NCI-H82 treated with DMSO at 0.1 percent for 48 hours (cell line): ENCODE results near the gene SPSB3.
A peak's percentile ranks its signal among the peaks of the same experiment; 100 is the strongest.

ENCODE experiments used
- DNase-seq: peaks from one replicate; lab custom pipeline; 2025; ENCODE audit not compliant: unreplicated experiment; lab: John Stamatoyannopoulos, UW

SPSB3 gene

DNA sequence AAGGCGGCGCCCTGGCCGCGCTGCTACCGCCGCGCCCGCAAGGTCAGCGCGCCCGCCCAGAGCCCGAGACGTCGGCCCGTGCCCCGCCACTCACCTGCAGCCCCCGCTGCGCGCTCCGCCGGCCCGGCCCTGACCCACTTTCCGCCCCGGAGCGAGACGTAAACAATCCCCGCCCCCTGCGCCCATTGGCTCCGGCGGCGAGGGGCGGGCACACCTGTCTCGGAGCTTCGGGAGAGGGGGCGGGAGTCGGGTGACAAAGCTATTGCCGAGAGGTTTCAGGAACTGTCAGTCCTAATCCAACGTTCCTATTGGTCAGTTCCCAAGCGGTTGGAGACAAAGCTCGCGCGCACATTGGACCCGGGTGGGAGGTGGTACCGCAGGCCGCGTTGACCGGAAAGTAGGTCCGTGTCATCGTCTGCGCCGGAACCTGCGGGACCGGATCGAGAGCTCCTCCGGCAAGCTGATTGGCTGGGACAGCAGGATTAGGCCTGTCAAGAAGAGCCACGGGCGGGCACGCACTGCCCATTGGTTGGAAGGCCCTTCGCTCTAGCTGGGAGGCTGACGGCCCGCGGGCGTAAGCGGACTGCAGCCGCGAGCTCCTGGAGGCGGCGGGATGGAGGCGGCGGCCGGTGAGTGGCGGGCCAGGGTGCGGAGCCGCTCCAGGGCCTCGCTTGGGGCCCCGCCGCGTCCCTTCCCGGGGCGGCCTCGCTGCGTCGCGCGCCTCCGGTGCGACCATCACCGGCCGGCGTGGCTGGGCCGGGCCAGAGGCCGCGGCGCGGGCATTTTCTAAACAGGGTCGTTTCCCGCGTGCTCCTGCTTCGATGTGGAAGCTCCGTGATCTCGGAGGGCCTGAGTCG lies at the start of gene SPSB3, which contains the start of gene NUBP2:
TSS of gene SPSB3 (minus strand) at position 164 of the 857 bp plus-strand sequence. CDS start 1,088 bp downstream, outside the sequence.
TSS of gene NUBP2 (plus strand) at position 553 of the 857 bp plus-strand sequence. CDS start at position 614, 61 bp downstream.
- peak; percentile 99 for DNase-seq

DNA sequence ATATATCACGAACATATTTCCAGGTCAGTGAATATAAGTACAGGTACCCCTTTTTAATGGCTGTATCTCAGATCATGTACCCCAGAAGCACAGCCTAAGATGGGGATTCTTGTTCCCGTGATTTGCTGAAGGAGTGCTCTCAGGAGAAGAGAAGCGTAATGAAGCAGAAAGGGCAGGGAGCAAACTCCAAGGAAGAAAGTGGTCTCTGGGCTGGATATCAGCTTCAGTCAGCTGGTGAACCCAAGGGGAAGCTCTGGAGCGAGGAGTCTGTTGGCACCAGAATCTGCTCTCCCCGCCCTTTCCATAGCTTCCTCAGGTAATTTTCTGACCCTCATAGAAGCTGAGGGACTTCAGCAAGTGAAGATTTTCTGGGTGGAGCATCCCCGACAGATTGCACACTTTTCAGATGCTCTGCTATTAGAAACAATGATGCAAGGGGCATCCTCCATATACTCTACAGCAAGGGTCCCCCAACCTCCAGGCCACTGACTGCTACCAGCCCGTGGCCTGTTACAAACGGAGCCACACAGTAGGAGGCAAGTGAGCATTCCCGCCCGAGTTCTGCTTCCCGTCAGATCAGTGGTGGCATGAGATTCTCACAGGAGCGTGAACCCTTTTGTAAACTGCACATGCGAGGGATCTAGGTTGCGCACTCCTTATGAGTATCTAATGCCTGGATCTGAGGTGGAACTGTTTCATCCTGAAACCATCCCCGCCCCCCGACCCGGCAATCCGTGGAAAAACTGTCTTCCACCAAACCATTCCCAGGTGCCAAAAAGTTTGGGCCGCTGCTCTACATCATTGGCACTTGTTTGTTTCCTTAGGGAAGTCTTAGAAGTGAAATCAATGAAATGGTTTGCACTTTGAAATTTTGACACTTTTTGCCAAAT lies 49.1 kb upstream of the SPSB3 start:
- no peak for DNase-seq

DNA sequence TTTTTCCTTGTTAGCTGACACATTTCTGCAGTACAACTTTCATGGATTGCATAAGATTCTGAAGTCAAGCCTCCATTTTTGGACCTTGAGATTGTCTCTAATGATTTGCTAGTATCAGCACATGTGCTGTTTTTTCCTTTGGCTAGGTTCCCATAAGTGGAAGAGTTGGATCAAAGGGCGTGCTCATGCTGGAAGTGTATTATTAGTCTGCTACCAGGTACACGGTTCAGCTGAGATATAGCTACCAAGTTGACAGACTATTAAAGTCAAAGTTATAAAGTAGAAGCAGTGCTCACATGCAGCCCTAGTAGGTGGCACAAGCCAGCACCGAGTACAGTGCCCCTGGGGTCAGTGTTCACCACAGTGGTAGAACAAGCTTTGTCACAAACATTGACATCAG lies 47.8 kb upstream of the SPSB3 start:
- DNase-seq, result no peak

DNA sequence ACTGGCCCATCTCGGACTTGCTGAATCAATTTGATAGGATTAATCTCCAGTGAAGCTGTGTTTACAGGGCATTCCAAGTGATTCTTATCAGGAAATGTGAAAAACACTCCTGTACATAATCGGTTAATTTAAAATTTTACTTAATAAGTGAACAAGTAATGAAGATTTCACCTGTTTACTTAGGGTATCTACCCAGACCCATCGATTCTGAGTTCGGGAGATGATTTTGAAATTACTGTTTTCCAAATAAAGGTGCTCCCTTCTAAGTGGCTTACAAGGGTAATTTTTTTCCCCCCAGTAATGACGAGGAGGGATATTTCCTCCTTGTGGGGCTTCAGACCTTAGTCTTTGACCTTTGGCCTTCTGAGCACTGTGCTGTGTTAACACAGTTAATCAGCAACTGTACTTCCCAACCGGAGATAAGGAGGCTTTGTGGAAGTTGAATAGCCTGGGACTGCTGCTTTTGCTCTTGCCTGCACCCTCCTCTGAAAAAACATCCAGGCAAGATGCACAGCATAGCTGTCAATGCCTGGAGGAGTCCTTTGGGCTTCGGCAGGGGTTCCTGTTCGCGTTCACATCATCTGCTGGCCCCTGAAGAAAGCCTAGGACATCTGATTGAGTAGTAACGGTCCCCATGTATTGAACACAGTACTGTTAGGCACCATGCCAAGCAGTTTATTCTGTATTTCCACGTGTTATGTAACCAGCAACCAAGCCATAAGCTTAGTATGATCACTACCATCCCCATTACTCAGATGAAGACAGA lies 46.5 kb upstream of the SPSB3 start:
- no peak for DNase-seq

DNA sequence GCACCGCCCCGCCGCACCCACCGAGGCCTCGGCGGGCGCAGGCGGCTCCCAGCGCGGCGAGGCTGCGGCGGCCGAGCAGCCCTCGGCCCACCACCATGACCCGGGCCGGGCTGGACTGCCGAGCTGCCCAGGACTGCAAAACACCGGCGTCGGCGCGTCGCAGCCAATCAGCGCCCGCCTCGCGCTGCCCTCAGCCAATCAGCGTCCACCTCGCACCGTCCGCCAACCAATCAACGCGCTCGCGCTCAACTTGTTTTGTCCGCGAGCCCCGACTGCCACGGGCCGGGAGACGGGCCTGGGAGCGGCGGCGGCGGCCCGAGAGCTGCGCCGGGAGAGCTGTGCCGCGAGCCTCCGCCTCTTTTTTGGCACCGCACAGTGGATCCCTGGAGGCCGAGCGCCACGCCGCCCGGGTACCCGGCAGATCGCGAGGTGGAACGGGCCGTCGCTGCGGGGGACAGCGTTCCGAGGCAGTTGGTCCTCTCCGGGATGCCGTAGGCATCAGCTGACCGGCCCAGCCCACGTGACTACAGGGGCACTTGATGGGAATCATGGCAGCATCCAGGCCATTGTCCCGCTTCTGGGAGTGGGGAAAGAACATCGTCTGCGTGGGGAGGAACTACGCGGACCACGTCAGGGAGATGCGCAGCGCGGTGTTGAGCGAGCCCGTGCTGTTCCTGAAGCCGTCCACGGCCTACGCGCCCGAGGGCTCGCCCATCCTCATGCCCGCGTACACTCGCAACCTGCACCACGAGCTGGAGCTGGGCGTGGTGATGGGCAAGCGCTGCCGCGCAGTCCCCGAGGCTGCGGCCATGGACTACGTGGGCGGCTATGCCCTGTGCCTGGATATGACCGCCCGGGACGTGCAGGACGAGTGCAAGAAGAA lies 44.6 kb upstream of the SPSB3 start, which contains the start of the genes FAHD1 and HAGH:
TSS of gene FAHD1 (plus strand) at position 516 of the 883 bp plus-strand sequence. CDS start at position 549, 33 bp downstream.
TSS of gene HAGH (minus strand) at position 135 of the 883 bp plus-strand sequence. CDS start at position 97, 38 bp downstream.
- peak; percentile 73 for DNase-seq

DNA sequence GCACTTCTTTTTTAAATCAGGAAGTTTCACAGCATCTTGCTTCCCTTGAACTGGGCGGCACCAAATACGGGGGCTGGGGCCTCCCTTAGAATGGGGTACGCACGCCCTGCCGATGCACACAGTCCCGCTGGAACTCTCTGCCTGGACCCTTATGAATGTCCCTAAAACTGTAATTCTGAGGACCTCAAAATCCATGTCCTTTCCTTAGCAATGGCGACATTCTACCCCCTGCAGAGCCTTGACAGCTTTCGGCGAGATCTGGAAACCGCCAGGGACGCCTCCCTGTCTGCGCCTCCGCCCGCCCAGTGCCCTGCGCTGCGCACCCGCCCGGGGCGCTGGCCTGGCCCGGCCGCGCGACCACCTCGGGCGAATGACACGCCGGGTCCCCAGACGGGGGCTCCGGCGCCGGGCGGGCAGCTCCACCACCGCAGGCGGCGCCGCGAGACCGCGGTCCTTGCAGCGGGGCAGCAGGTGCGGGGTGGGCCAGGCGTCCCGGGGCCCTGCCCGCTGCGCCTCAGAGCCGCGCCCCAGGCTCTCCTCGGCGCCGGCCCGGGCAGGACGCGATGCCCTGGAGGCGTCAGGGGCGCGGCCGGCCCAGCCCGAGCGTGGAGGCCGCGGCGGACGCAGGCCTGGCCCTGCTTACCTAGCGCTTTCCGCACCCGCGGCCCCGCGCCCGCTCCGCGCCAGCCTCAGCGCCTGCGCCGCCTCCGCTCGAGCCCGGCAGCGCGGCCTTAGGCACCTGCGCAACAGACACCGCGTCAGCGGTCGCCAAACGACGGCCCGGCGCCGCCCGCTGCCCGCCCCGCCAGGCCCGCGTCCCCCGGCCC lies 43.7 kb upstream of the SPSB3 start:
- no peak for DNase-seq

DNA sequence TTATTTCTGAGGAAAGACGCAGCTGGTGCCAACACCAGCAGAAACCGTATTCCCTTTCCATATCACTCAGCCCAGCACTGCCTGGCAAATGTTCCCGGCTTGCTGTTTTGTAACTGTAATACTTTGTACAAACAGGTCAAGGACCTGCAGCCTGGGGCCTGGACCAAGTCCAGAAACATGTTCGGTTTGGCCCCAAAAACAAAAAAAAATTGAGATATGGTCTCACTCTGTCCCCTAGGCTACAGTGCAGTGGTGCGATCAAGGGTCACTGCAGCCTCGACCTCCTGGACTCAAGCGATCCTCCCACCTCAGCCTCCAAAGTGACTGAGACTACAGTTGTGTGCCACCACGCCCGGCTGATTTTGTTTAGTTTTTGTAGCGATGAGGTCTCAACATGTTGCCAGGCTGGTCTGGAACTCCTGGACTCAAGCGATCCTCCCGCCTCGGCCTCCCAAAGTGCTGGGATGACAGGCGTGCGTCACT lies 43.1 kb upstream of the SPSB3 start:
- no peak for DNase-seq

DNA sequence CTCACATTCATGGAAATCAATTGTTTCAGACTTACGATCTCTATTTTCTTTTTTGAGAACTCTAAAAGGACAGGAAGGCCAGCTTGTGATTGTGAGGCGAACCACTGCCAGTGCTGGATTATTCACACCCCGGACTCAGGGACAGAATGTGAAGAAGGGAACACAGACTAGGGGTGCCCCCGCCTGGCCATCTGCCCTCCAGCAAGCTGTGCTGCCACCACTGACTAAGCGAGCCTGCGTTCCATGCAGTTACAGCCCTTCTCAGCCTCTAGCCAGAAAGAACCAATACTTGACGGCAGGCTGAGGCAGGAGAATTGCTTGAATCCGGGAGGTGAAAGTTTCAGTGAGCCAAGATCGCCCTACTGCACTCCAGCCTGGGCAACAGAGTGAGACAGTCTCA lies 41.5 kb upstream of the SPSB3 start:
- peak; percentile 10 for DNase-seq

DNA sequence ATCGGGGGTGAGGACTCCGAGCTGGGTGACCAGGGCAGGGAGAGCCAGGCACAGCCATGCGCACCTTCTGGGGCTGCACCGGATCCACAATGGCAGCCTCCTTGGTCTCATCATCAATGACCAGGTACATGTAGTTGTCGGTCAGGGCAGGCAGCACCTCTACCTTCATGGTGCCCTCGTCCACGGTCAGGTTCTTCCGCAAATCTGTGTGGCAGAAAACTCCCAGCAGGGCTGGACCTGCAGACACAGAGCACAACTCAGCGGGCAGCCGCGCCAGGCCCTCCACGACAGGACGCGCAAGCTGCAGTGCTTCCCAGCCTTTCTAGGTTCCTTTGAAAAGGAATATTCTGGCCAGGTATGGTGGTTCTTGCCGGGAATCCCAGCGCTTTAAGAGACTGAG lies 40.4 kb upstream of the SPSB3 start:
- DNase-seq, result no peak

DNA sequence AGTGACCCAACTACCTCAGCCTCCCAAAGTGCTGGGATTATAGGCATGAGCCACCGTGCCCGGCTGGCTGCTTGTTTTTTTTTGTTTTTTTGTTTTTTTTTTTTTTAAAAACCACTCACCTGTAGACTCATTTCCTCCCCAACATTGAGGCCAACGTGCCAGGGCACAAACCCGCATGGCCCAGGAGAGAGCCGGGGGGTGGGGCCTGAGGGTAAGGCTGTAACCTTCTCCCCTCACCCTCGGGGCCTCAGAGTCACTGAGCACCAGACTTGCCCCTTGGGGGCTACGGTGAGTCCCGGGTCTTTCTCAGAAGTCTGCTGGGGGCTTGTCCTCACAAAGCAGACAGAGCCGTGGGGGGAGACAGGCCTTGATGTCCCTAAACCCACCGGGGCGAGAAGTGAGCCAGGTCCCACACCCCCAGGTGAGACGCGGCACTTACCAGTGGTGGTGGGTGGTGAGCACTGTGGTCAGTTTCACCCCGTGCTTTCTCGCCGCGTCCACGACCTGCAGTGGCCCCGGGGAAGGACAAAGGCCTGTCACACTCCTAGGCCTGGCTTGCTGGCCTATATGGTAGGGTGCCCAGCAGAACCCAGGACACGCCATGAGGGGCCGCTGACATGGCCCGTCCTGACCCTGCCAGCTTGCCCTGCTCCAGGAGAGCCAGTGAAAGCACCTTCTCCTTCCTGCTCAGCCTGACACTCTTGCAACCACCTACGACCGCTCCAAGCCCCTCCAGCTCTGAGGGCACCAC lies 39.7 kb upstream of the SPSB3 start:
- DNase-seq, result no peak

DNA sequence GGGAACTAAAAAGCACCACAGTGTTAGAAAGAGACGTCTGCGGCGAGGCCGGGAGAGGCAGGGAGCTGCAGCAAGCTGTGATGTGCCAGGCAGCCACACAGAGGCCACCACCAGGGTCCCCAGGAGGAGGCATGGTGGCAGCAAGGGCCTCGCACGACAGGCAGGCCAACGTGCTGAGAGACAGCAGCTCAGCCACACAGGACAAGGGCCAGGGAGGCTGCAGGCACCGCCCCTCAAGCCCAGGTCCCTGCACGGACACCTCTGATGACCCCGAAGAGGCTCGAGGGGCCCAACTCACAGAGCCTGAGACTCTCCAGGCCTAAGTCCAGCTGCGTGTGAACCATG lies 38.5 kb upstream of the SPSB3 start:
- DNase-seq, result no peak

DNA sequence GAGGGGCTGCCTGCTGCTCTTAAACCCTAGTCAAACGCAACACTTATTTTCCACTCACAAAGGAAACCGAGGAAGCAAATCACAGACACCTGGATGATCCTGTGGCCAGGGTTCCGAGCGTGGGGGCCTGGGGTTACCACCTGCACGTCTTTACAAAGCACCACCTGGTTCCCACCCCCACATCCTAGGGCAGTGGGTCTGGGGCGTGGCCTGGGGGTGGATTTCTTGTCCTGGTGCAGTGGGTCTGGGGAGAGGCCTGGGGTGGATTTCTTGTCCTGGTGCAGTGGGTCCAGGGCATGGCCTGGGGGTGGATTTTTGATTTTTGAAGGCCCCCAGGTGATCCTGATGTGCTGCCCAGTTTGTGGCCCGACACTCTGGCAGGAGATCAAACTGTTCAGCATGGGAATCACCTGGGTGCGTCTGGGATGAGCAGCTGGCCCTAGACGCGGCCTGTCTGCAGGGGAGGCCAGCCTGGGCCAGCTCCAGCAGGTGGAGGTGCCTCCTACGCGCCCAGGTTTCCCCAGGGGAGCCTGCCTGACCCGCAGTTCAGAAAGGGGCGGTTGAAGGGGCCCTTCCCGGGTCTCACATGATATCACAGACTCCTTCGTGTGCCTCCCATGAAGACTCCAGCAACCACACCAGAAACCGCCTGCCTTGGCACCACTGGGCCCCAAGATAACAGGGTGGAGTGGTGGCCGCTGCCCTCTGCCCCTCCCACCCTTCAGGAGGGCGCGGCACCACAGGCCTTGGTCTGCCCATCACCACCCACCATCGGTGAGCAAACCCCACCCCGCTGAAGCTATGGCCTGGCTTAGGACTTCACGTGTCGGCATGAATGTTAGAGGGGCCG lies 38.0 kb upstream of the SPSB3 start:
- DNase-seq, result no peak

DNA sequence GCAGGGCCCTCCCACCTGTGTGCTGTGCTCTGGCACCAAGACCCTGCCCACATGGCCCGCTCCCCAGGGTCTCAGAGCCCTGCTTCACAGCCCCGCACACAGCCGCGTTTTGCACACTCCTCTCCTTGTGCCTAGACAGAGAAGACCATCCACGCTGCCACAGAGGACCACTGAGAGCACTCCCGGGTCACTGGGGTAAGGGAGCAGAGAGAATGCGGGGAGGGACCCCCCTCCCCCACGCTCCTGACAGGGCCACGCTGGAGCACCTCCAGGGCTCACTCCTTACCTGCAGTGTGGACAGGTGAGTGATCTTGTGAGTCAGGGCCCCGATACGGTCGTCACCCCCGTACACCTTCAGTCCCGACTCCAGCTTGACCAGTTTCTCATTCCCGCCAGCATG lies 37.2 kb upstream of the SPSB3 start:
- DNase-seq, result no peak

DNA sequence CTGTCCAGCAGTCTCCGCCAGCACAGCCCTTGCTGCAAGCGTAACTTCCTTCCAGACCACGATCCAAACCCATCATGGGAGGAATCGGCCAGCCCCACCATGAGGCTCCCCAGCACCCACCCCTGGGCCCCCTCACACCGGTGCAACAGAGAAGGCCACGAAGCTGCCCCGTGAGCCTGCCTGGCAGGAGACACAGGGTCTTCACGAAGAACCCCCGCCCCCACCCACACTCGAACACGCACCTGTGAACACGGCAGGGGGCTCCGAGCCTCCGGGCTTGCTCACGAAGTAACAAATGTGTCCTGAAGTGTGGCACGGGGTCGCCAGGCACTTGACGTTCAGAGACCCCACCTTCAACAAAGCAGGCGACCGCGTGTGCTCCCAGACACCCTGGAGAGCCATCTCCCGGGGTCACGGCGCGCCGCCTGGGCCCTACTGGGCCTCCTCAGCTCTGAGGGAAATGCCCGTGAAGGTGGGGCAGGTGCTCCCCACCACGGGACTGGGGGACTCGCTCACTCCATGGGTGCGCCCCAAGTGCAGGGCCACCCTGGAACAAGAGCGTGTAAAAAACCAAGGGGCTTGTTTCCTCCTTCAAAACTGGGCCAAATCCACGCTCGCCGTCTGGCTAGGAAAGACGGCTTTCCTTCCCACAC lies 36.6 kb upstream of the SPSB3 start:
- no peak for DNase-seq

DNA sequence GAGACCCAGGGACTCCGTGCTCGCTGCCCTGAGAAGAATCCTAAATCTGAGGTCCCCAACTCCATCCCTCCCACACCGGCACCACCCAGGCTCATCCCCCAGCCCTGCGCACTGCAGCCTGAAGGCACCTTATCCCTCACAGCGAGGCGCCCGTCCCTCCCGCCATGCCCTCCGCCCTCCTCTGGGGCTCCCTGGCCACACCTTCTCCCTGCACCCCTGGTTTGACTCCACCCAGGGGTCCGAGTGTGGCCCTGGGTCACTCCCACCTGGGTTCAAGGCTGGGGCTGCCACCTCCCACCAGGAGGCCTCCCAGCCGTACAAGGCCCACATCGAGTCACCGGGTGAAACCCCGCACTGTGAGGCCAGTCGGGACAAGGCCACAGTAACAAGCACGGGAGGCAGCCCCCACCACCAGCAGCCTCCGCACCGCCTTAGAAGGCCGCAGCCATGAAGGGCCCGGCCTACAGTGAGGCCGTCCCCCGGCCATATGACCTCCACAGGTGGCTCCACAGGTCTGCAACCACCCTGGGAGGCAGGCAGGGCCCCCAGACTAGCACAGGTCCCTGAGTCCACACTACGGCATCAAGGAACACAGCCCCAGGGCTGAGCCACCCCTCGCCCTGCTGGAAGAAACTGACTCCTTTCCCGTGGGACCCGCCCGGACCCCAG lies 36.0 kb upstream of the SPSB3 start:
- DNase-seq, result no peak

DNA sequence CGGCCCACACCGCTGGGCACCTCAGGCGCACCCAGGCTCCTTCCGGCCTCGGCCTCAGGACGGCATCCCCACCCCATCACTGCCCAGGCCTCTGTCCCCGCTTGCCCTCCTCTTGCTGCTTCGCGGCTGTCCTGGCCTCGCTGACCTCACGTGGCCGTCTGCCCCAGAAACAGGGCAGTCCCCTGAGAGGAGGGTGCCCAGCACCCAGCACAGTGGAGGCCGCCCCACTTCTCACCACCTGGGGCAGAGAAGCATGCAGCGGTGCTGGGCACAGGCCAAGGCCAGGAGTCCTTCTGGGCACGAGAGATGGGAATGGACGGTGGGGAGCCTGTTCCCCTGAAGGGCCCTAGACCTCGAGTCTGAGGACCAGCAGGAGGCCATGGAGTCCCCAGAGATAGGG lies 35.3 kb upstream of the SPSB3 start:
- DNase-seq, result no peak
